Measurements from ENCODE around the gene ATG4C.
"Not testable (repeated sequence)": the region's sequence is repeated elsewhere in the genome, so short reads cannot be mapped to it uniquely, and the experiment has no call there.

Gene ATG4C

DNA sequence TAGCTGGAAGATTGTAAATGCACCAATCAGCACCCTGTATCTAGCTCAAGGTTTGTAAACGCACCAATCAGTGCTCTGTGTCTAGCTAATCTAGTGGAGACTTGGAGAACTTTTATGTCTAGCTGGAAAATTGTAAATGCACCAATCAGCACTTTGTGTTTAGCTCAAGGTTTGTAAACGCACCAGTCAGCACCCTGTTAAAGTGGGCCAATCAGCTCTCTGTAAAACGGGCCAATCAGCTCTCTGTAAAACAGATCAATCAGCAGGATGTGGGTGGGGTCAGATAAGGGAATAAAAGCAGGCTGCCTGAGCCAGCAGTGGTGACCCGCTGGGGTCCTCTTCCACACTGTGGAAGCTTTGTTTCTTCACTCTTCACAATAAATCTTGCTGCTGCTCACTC, 21.9 kb upstream of the ATG4C start:
- not testable (repeated sequence) for H3K9me3 Mint-ChIP-seq; H3K4me3 Mint-ChIP-seq; H3K27ac Mint-ChIP-seq; H3K27me3 Mint-ChIP-seq (ENCODE audit: low read depth); H3K4me1 Mint-ChIP-seq (ENCODE audit: low read depth); H3K36me3 Mint-ChIP-seq (ENCODE audit: low read depth)

DNA sequence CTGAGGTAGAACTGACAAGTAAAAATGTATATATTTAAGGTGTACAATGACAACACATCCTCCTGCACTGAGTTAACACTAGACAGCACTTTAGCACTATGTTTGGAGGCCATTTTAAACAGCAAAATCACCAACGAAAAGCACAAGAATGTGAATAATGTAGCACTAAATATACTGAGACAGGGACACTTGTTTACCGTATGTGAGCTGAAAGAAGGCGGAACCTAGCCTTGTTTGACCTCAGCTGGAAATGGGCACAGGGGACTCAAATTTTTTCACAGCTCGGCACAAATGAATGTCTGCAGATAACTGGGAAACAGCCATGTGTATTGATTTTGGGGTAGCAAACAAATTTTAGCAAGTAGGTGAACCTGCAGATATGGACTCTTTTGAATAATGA, 18.0 kb upstream of the ATG4C start:
- Mint-ChIP-seq H3K4me3 (no peak overlapping the region), H3K9me3 (no peaks in the 10 kb centered on the region), H3K36me3 (ENCODE audit: low read depth) (no peaks in the 10 kb centered on the region), H3K27ac (no peak overlapping the region), H3K4me1 (ENCODE audit: low read depth) (no peaks in the 10 kb centered on the region), H3K27me3 (ENCODE audit: low read depth) (no peaks in the 10 kb centered on the region)

DNA sequence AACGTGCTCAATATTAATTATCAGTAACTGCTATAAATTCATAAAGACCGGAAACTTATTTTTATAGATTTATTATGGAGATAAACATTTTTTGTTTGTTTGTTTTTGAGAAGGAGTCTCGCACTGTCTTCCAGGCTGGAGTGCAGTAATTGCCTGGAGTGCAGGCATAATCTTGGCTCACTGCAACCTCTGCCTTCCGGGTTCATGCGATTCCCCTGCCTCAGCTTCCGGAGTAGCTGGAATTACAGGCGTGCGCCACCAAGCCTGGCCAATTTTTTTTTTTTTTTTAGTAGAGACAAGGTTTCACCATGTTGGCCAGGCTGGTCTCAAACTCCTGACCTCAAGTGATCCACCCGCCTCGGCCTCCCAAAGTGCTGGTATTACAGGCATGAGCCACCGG, 15.4 kb upstream of the ATG4C start:
- H3K4me3 Mint-ChIP-seq; H3K27me3 Mint-ChIP-seq (ENCODE audit: low read depth); H3K36me3 Mint-ChIP-seq (ENCODE audit: low read depth); H3K27ac Mint-ChIP-seq; H3K4me1 Mint-ChIP-seq (ENCODE audit: low read depth): not testable (repeated sequence)
- H3K9me3 Mint-ChIP-seq, result peaks cover 12% of the 10 kb centered on the region

DNA sequence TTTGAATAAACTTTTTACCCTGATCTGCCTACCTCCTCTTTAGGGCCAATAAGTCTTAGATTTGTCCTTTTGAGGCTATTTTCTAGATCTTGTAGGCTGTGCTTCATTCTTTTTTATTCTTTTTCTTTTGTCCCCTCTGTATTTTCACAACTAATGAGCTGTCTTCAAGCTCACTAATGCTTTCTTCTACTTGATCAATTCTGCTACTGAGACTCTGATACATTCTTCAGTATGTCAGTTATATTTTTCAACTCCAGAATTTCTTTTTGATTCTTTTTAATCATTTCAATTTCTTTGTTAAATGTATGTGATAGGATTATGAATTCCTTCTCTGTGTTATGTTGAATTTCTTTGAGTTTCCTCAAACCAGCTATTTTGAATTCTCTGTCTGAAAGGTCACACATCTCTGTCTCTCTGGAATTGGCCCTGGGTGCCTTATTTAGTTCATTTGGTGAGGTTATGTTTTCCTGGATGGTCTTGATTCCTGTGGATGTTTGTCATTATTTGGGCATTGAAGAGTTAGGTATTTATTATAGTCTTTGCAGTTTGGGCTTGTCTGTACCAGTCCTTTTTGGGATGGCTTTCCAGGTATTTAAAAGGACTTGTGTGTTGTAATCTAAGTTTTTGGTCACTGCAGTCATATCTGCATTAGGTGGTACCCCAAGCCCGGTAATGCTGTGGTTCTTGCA, 11.2 kb upstream of the ATG4C start:
- peaks cover 13% of the 10 kb centered on the region for H3K27me3 Mint-ChIP-seq (ENCODE audit: low read depth)

DNA sequence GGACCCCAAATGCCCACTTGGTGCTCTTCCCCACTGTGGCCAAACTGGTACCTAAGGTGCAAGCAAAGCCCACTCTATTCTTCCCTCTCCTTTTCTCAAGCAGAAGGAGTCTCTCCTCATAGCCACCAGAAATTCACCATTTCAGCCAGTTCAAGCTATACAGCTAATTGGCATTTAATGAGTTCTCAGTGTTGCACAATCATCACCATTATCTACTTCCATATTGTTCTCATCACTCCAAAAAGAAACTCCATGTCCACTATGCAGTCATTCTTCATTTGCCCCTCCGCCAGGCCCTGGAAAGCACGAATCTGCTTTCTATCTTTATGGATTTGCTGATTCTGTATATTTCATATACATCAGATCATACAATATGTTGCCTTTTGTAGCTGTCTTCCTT, 9.9 kb upstream of the ATG4C start:
- H3K4me3 Mint-ChIP-seq, result no peak overlapping the region
- no peak overlapping the region for H3K27ac Mint-ChIP-seq
- H3K4me1 Mint-ChIP-seq (ENCODE audit: low read depth), result no peaks in the 10 kb centered on the region
- peaks cover 19% of the 10 kb centered on the region for H3K27me3 Mint-ChIP-seq (ENCODE audit: low read depth)
- no peaks in the 10 kb centered on the region for H3K36me3 Mint-ChIP-seq (ENCODE audit: low read depth)
- peaks cover 15% of the 10 kb centered on the region for H3K9me3 Mint-ChIP-seq

More for the DNA sequence above, 11.2 kb upstream of the ATG4C start:
- H3K4me3 Mint-ChIP-seq, result no peak overlapping the region
- H3K36me3 Mint-ChIP-seq (ENCODE audit: low read depth), result no peaks in the 10 kb centered on the region
- H3K4me1 Mint-ChIP-seq (ENCODE audit: low read depth), result no peaks in the 10 kb centered on the region
- peaks cover 15% of the 10 kb centered on the region for H3K9me3 Mint-ChIP-seq
- H3K27ac Mint-ChIP-seq, result no peak overlapping the region

DNA sequence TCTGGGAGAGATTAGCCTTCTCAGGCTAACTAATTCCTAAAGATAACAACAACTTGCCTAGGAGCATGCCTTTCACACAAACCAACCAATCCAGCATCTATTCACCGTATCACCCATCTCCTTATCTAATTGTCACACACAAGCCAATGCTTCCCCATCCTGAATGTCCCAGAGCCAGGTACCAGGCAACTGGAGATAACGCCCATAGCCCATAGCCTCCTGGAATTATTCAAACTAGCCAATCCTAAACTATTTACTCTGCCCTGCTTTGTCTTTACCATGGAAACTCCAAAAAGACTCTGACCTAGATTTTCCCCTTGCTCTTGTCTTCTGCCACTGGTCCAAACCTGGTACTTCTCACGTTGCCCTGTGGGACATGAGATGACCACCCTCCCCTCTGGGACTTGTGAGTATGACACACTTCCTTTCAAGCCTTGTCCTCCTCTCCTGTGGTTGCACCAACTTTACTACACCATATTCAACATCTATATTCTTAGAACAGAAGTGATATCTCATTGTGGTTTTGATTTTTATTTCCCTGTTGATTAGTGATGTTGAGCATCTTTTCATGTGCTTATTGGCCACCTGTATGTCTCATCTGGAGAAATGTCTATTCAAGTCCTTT, 8.8 kb upstream of the ATG4C start:
- H3K4me1 Mint-ChIP-seq (ENCODE audit: low read depth), result no peaks in the 10 kb centered on the region
- H3K9me3 Mint-ChIP-seq, result peaks cover 15% of the 10 kb centered on the region
- H3K27me3 Mint-ChIP-seq (ENCODE audit: low read depth), result peaks cover 29% of the 10 kb centered on the region
- no peak overlapping the region for H3K27ac Mint-ChIP-seq
- H3K4me3 Mint-ChIP-seq, result no peak overlapping the region
- H3K36me3 Mint-ChIP-seq (ENCODE audit: low read depth), result no peaks in the 10 kb centered on the region

DNA sequence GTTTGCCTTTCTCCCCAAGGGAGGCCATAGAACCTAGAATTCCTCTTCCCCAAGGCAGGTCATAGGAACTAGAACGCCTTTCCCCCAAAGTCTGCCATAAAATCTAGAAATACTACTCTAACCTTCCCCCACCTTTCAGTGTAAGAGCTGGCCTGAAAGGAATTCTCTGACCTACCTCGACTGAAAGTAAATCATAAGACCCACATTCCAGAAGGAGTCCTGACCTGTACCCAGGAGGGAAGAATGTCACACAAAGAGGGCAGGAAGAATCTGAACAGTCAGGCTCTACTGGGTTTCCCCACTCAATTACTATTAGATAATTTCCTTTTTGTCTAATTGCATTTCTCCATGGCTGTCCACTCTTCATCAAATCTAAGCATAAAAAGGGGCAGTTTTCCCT, 5.7 kb upstream of the ATG4C start:
- Mint-ChIP-seq H3K4me3 (no peak overlapping the region), H3K36me3 (ENCODE audit: low read depth) (no peaks in the 10 kb centered on the region), H3K27ac (no peak overlapping the region)

GRCh38 chr1:62781841-62782543, 1.9 kb upstream of the ATG4C start:
- H3K27me3 Mint-ChIP-seq (ENCODE audit: low read depth), result peaks cover 27% of the 10 kb centered on the region
- H3K9me3 Mint-ChIP-seq, result no peaks in the 10 kb centered on the region
- H3K27ac Mint-ChIP-seq, result no peak overlapping the region
- peaks cover 3% of the 10 kb centered on the region for H3K4me1 Mint-ChIP-seq (ENCODE audit: low read depth)
- H3K4me3 Mint-ChIP-seq, result no peak overlapping the region
- H3K36me3 Mint-ChIP-seq (ENCODE audit: low read depth), result no peaks in the 10 kb centered on the region

More for the DNA sequence above, 5.7 kb upstream of the ATG4C start:
- peaks cover 33% of the 10 kb centered on the region for H3K27me3 Mint-ChIP-seq (ENCODE audit: low read depth)
- no peaks in the 10 kb centered on the region for H3K4me1 Mint-ChIP-seq (ENCODE audit: low read depth)
- H3K9me3 Mint-ChIP-seq, result peaks cover 5% of the 10 kb centered on the region

- not testable (repeated sequence) for H3K4me3 Mint-ChIP-seq; H3K36me3 Mint-ChIP-seq (ENCODE audit: low read depth)
- peaks cover 21% of the 10 kb centered on the region for H3K27me3 Mint-ChIP-seq (ENCODE audit: low read depth)
Measured at GRCh38 chr1:62782544-62783212, 1.3 kb upstream of the ATG4C start.

GRCh38 chr1:62784509-62785365, 805 bp downstream of the ATG4C start:
- Mint-ChIP-seq H3K9me3 (no peaks in the 10 kb centered on the region), H3K4me1 (ENCODE audit: low read depth) (peaks cover 3% of the 10 kb centered on the region), H3K27ac (no peak overlapping the region), H3K4me3 (no peak overlapping the region), H3K36me3 (ENCODE audit: low read depth) (no peaks in the 10 kb centered on the region), H3K27me3 (ENCODE audit: low read depth) (peaks cover 7% of the 10 kb centered on the region)

More at GRCh38 chr1:62782544-62783212, 1.3 kb upstream of the ATG4C start:
- H3K9me3 Mint-ChIP-seq; H3K27ac Mint-ChIP-seq; H3K4me1 Mint-ChIP-seq (ENCODE audit: low read depth): not testable (repeated sequence)

DNA sequence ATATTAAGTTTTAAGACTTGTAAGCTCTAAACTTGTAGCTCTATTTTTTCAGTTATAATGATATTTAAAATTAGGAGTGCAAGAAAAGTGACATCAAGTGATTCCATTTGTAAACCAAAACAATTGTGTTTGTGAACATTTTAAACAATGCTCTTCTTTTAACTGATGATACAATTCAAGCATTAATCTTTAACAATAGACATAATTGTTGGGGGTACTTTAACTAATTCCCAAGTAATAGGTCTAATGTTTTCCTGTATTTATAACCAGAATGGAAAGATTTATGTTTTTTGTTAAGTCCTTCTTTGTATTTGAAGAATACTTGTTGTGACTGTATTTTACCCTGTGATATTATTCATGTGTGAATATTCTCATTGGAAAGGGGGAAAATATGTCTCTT, 6.8 kb downstream of the ATG4C start:
- Mint-ChIP-seq H3K27ac (no peak overlapping the region), H3K27me3 (ENCODE audit: low read depth) (no peaks in the 10 kb centered on the region), H3K4me1 (ENCODE audit: low read depth) (peaks cover 3% of the 10 kb centered on the region), H3K9me3 (no peaks in the 10 kb centered on the region), H3K4me3 (no peak overlapping the region), H3K36me3 (ENCODE audit: low read depth) (no peaks in the 10 kb centered on the region)

- Mint-ChIP-seq H3K9me3 (no peaks in the 10 kb centered on the region), H3K36me3 (ENCODE audit: low read depth) (no peaks in the 10 kb centered on the region), H3K27me3 (ENCODE audit: low read depth) (no peaks in the 10 kb centered on the region), H3K27ac (no peak overlapping the region), H3K4me3 (no peak overlapping the region), H3K4me1 (ENCODE audit: low read depth) (no peaks in the 10 kb centered on the region)
Measured at GRCh38 chr1:62794053-62794452, 10.1 kb downstream of the ATG4C start.

- Mint-ChIP-seq H3K9me3 (no peaks in the 10 kb centered on the region), H3K27ac (no peak overlapping the region), H3K4me1 (ENCODE audit: low read depth) (peaks cover 10% of the 10 kb centered on the region), H3K36me3 (ENCODE audit: low read depth) (no peaks in the 10 kb centered on the region), H3K4me3 (no peak overlapping the region), H3K27me3 (ENCODE audit: low read depth) (no peaks in the 10 kb centered on the region)
Measured at GRCh38 chr1:62796221-62796620, 12.3 kb downstream of the ATG4C start.

DNA sequence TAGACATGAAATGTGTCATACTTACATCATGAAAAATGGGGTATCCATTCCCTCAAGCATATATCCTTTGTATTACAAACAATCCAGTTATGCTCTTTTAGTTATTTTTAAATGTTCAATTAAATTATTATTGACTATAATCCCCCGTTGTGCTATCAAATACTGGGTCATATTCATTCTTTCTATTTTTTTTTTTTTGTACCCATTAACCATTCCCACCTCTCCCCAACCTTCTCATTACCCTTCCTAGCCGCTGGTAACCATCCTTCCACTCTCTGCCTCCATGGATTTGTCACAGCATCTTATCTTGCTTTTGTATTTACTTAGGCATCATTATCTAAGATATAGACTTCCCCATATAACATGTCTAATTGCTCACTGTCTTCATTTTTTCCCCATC, 15.8 kb downstream of the ATG4C start:
- no peaks in the 10 kb centered on the region for H3K27me3 Mint-ChIP-seq (ENCODE audit: low read depth)
- peaks cover 13% of the 10 kb centered on the region for H3K4me1 Mint-ChIP-seq (ENCODE audit: low read depth)
- H3K9me3 Mint-ChIP-seq, result no peaks in the 10 kb centered on the region
- H3K36me3 Mint-ChIP-seq (ENCODE audit: low read depth), result peaks cover 1% of the 10 kb centered on the region
- no peak overlapping the region for H3K27ac Mint-ChIP-seq
- no peak overlapping the region for H3K4me3 Mint-ChIP-seq

Data from T-helper 1 cell treated with Interleukin-12 subunit alpha and Interleukin-12 subunit beta and Interleukin-4 antibody, amounts not matched to agents 30 μg/mL and 1 μg/mL, for 36 hours (primary cell).